Measurements from ENCODE around the gene DLGAP1.

DLGAP1 gene

GRCh38 chr18:3921826-3922225, 533.3 kb downstream of the DLGAP1 start:
- DNase-seq, result no peak

GRCh38 chr18:3920832-3921231, 534.3 kb downstream of the DLGAP1 start:
- DNase-seq, result no peak

- DNase-seq, result no peak
Observed at GRCh38 chr18:3919396-3920061, 535.6 kb downstream of the DLGAP1 start.

GRCh38 chr18:3916082-3916481, 539.0 kb downstream of the DLGAP1 start:
- DNase-seq, result no peak

GRCh38 chr18:3914833-3915610, 540.1 kb downstream of the DLGAP1 start:
- DNase-seq, result no peak

GRCh38 chr18:3914109-3914508, 541.0 kb downstream of the DLGAP1 start:
- DNase-seq, result no peak

- no peak for DNase-seq
Observed at GRCh38 chr18:3912705-3913104, 542.4 kb downstream of the DLGAP1 start.

- no peak for DNase-seq
Observed at GRCh38 chr18:3911413-3911812, 543.7 kb downstream of the DLGAP1 start.

GRCh38 chr18:3910512-3910911, 544.6 kb downstream of the DLGAP1 start:
- no peak for DNase-seq

- no peak for DNase-seq
Observed at GRCh38 chr18:3907955-3908354, 547.2 kb downstream of the DLGAP1 start.

GRCh38 chr18:3906116-3906750, 548.9 kb downstream of the DLGAP1 start:
- no peak for DNase-seq

GRCh38 chr18:3903337-3903736, 551.8 kb downstream of the DLGAP1 start:
- no peak for DNase-seq

GRCh38 chr18:3902676-3903075, 552.4 kb downstream of the DLGAP1 start:
- DNase-seq, result no peak

GRCh38 chr18:3901811-3902210, 553.3 kb downstream of the DLGAP1 start:
- DNase-seq, result no peak

- no peak for DNase-seq
Observed at GRCh38 chr18:3901042-3901441, 554.1 kb downstream of the DLGAP1 start.

- no peak for DNase-seq
Observed at GRCh38 chr18:3900327-3900726, 554.8 kb downstream of the DLGAP1 start.

- no peak for DNase-seq
Observed at GRCh38 chr18:3898861-3899613, 556.1 kb downstream of the DLGAP1 start.

GRCh38 chr18:3892152-3892551, 563.0 kb downstream of the DLGAP1 start:
- no peak for DNase-seq

- no peak for DNase-seq
Observed at GRCh38 chr18:3891245-3891644, 563.9 kb downstream of the DLGAP1 start.

GRCh38 chr18:3889803-3890202, 565.3 kb downstream of the DLGAP1 start:
- no peak for DNase-seq

GRCh38 chr18:3889121-3889520, 566.0 kb downstream of the DLGAP1 start:
- DNase-seq, result no peak

- no peak for DNase-seq
Observed at GRCh38 chr18:3886575-3887322, 568.4 kb downstream of the DLGAP1 start.
